T-helper 1 cell (primary cell): ENCODE measurements around the gene ACKR4.
"Not testable (repeated sequence)": the region's sequence is repeated elsewhere in the genome, so short reads cannot be mapped to it uniquely, and the experiment has no call there.

ENCODE experiments used
- DNase-seq, 5 donors: peaks; one replicate each; pipeline ENCODE4 v3.0.0-alpha.2; 2012 to 2020

ACKR4 gene

DNA sequence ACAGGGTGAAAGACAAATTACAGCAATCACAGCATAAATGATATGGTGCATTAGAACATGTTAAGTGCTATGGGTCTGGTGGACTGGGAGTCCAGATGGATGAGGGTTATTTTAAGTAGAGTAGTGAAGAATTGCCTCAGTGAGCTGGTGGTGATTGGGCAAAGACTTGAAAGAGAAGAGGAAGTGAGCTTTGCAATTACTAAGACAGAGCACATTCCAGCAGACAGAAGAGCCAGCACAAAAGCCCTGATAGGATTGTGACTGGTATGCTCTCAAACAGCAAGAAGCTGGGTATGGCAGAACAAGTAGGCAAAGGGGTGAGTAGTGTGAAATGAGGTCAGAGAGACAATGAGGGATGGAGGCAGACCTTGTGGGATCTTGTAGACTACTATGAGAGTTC, 2.1 kb upstream of the ACKR4 start:
- no peak for DNase-seq

DNA sequence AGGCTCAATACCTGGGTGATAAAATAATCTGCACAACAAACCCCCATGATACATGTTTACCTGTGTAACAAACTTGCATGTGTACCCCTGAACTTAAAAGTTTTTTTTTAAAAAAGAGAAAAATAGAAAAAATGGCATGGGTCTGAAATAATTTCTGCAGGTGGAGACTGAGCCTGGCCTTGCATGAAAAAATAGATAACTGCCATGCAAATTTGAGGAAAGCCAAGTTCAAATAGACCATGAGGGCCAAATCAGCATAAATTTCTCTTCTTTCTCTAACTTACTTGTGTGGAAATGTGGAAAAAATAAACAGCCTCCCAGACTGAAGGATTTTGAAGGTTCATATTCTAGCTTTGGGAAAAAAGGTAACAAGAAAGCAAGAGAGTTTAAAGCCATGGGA, 744 bp upstream of the ACKR4 start:
- no peak for DNase-seq

DNA sequence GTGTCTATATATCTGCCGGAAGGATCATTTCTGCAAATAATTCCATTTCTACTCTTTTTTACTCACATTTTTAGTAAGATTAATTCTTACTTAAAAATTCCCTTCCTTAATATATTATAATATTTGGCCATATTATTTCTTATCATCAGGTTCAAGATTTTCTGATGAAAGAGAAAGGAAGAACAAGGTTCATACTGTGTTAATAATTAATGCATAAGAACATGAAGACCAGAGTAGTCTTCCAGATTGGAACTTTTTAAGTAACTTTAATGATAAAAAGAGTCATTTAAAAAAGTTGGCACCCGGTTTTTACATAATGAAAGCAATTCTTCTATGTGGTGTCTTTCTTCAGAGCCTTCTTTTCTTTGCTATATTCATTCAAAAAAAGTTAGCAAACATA, 590 bp downstream of the ACKR4 start:
- no peak for DNase-seq

DNA sequence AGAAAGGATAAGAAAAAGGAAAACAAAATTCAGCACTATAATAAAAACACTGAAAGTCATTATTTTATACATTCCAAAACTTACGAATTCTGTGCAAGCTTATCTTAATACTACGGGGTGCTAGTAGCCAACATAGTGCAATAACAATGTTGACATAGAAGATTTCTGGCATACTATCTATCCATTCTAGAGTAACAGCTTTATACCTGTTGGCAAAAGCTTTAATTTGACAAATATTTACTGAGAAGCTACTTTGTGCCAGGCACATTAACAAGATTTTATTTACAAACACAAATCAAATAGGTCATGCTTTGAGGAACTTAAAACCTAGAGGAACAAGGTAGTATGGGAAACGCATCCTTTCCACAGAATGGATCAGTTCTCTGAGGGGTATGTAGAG, 1.1 kb downstream of the ACKR4 start:
- no peak for DNase-seq

DNA sequence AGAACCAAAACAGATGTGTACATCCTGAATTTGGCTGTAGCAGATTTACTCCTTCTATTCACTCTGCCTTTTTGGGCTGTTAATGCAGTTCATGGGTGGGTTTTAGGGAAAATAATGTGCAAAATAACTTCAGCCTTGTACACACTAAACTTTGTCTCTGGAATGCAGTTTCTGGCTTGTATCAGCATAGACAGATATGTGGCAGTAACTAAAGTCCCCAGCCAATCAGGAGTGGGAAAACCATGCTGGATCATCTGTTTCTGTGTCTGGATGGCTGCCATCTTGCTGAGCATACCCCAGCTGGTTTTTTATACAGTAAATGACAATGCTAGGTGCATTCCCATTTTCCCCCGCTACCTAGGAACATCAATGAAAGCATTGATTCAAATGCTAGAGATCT, 3.5 kb downstream of the ACKR4 start:
- not testable (repeated sequence) for DNase-seq

DNA sequence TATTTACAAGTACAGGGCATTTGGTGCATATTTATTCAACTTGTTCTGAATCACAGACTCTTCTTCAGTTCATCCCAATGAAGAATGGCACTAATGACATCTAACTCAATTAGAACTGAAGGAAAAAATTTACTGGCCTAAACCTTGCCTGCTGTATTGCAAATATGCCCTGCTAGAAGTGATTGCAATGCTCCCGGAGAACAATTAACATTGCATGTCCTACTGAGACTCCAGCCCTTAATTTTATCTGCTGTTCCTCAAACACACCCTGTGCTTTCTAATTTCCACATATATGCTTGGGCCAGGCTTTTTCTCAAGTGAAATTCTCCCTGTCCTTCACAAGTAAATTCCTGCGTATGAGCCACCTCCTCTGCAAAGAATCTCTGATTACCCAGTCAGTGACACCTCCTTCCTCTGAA, 8.3 kb downstream of the ACKR4 start:
- no peak for DNase-seq

DNA sequence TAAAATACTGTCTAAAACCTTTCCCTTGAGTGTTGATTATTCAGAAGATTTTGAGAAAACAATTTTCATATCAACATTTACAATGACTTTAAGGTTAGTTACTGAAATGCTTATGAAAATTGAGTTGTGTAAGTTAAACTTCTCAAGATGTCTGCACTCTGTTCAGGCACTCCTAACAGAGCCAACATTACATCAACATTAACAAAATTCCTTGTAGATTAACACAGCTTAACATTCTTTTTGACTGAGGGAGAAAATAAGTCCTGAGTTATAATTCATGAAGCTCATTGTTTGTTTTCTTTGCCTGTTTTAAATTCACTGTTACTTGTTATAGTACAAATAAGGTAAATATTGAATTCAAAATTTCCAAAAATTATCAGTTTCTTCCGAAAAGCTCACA, 9.0 kb downstream of the ACKR4 start:
- no peak for DNase-seq

DNA sequence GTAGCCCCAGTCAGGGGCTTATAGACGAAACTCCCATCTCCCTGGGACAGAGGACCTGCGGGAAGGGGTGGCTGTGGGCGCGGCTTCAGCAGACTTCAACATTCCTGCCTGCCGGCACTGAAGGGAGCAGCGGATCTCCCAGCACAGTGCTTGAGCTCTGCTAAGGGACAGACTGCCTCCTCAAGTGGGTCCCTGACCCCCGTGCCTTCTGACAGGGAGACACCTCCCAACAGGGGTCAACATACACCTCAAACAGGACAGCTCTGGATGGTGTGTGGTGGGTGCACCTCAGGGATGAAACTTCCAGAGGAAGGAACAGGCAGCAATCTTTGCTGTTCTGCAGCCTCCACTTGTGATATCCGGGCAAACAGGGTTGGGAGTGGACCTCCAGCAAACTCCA, 9.6 kb downstream of the ACKR4 start:
- DNase-seq, result not testable (repeated sequence)

GRCh38 chr3:132615301-132615700, 18.2 kb downstream of the ACKR4 start:
- not testable (repeated sequence) for DNase-seq

DNA sequence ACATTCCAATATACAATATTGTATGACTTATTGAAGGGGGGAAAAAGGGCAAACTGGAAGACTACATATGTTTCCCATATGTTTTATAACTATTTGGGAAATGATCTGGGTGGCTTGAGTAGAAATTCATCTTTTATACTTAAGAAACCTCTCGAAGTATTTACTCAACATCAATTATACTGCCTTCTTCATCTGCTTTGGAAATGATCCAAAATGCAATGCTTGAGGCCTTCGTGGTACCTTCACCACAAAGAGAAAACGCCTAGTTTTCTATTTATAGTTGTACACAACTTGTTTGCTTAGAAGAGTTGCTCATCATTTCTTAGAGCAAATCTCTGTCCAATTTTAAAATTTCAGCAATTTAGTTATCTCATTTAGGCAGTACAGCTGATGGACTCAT, 18.8 kb downstream of the ACKR4 start:
- no peak for DNase-seq

- no peak for DNase-seq
Observed at GRCh38 chr3:132616780-132617179, 19.7 kb downstream of the ACKR4 start.

DNA sequence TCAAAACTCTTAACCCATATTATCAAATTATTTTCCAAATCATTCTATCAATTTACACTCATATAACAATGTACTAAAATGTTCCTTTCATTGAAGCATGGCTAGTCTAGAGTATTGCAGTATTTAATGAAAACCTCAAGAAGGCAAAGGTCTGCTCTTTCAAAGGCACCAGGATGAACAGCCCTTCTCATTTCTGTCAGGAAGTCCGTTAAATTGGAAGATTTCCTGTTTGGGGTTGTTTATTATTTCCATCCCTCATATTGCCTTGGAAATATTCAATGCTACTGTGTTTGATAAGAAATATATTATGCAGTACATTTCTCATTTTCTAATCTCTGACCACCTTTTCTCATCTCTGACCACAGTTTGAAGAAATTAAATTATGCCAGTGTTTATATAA, 25.1 kb downstream of the ACKR4 start:
- no peak for DNase-seq

GRCh38 chr3:132622761-132623160, 25.7 kb downstream of the ACKR4 start:
- no peak for DNase-seq

GRCh38 chr3:132623646-132624045, 26.6 kb downstream of the ACKR4 start:
- DNase-seq, result no peak

GRCh38 chr3:132624790-132625189, 27.7 kb downstream of the ACKR4 start:
- no peak for DNase-seq

- no peak for DNase-seq
Observed at GRCh38 chr3:132625613-132626012, 28.5 kb downstream of the ACKR4 start.

- DNase-seq, result no peak
Observed at GRCh38 chr3:132626955-132627354, 29.9 kb downstream of the ACKR4 start.

DNA sequence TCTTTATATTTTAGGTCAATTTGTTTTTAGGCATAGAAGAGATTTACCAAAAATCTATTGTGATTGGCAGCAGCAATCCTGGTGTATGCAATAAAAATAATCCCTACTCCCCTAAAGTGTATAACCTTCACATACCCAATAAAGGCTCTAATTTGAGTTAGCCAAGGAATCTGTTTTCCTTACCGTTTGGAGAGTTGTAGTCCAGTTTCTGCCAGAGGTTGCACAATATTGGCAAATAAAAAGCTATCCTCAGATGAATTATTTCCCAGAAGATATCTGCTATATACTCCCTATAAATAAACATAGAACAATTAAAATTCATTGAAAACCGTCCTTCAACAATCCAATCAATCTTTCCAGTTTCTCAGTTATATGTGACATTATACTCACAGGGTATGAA, 31.1 kb downstream of the ACKR4 start:
- DNase-seq, result no peak

GRCh38 chr3:132629928-132630327, 32.9 kb downstream of the ACKR4 start:
- no peak for DNase-seq

DNA sequence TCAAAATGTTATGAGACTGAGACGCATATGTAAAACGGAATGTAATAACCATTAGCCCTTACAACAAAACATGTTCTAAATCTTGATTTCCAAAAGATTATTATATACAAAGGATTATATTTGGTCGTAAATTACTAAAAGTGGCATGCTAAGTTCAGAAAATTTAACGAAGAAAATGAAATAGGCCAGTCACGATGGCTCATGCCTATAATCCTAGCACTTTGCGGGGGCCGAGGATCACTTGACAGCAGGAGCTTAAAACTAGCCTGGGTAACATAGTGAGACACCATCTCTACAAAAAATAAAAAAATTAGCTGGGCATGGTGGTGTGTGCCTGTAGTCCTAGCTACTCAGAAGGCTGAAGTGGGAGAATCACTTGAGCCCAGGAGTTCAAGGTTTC, 33.5 kb downstream of the ACKR4 start:
- DNase-seq, result no peak

- no peak for DNase-seq
Observed at GRCh38 chr3:132635052-132635451, 38.0 kb downstream of the ACKR4 start.

- DNase-seq, result no peak
Observed at GRCh38 chr3:132637590-132637989, 40.5 kb downstream of the ACKR4 start.

- no peak for DNase-seq
Observed at GRCh38 chr3:132638706-132639105, 41.6 kb downstream of the ACKR4 start.

GRCh38 chr3:132641427-132641826, 44.4 kb downstream of the ACKR4 start:
- DNase-seq, result not testable (repeated sequence)

DNA sequence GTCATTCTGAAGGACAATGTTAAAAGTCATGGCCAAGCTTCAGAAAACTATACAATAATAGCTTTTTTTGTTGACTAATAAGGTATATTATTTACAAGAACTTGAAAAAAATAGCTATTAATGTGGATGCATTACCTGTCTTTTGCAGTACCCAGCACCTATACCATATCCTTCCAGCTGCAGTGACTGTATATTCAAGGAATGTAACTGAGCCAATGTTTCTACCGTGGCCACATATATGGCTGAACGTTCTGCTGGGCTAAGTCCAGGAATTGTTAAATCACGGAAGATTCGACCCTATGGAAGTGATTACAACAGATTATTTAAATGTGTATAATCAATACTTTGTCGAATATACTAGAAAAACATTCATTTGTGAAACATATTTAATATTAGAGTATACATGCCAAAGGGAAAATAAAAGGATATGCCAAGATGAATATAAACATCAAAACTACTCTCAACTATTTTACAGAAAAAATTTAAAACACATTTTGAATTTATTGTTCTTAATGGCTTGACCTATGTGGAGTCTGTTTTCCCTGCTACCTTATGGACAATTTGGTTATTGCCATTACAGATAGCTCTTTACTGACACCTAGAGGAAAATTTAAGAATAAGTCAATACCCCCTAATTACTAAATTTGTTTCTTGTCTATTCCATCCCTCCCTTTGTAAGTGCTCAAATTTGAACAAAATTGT, 44.9 kb downstream of the ACKR4 start:
- DNase-seq, result peak in 1 of 5 donors; percentile 21

GRCh38 chr3:132642539-132642847, 45.4 kb downstream of the ACKR4 start:
- no peak for DNase-seq
